ENCODE data around the gene FREY1.

FREY1 gene

DNA sequence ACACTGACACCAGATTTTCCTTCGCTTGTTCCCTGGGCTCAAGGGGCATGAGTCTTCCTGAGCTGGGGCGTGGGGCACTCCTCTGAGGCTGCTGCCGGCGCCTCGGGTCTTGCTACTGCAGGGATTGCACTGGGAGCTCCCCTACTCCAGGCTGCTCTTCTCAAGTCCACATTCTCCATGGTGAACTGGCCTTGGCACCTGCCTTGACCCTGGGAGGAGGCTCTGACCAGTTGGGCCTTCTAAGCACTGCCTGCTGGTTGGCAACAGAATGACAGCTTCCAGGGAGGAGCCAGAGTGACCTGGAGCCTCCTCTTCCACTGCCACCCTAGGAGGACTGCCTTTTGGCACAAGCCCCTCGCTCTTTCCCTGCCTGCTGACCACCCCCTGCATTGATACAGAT is 9.5 kb downstream of the FREY1 start:
- Histone ChIP-seq H3K9me3 (ENCODE audit: low read depth, low read length) (no peaks in the 10 kb centered on the region), H3K27ac (no peak overlapping the region), H3K4me3 (no peak overlapping the region), H3K36me3 (ENCODE audit: insufficient read depth, low read length) (no peaks in the 10 kb centered on the region), H3K9ac (ENCODE audit: insufficient read length) (no peak overlapping the region)
- TF ChIP-seq POLR2AphosphoS5 (IDR thresholded peaks at IDR 0.05; ENCODE audit: borderline replicate concordance, low read depth, low read length) (no peak), EZH2 (IDR thresholded peaks at IDR 0.05) (no peak), FOXP2 (optimal IDR thresholded peaks at IDR 0.05; ENCODE audit: control extremely low read depth, extremely low read length, insufficient read depth) (no peak)
- no peak for DNase-seq (ENCODE audit: low read depth, low spot score)

DNA sequence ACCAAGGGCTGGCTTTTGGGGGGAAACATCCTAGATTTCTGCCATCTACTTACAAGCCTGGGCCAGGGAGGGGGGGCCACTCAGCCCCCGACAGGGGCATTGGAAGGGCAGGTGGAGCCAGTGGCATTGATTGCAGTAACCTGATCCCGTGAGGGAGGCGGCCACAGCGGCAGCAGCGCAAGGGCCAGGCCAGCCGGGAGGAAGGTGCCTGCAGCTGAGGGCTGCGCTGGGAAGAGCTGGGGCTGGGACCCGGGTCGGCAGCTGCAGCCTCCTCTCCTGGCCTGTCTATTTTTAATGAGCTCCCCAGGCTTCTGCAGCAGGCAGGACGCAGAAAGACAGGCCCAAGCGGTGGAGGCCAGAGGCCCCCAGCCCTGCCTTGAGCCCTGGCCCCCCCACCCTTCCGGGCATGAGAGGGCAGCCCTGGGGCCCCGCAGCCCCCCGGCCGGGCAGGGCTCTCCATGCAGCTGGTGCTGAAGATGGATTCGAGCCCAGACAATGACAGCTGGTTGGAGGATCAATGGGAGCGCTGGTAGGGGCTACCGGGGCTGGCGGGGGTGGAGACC is 10.6 kb downstream of the FREY1 start:
- DNase-seq (ENCODE audit: low read depth, low spot score), result no peak
- H3K4me3 ChIP-seq, result no peak overlapping the region
- no peak overlapping the region for H3K9ac ChIP-seq (ENCODE audit: insufficient read length)
- no peak overlapping the region for H3K27ac ChIP-seq
- H3K36me3 ChIP-seq (ENCODE audit: insufficient read depth, low read length), result no peaks in the 10 kb centered on the region
- TF ChIP-seq EZH2 (IDR thresholded peaks at IDR 0.05), result no peak
- no peak for TF ChIP-seq FOXP2 (optimal IDR thresholded peaks at IDR 0.05; ENCODE audit: control extremely low read depth, extremely low read length, insufficient read depth)
- no peak for TF ChIP-seq POLR2AphosphoS5 (IDR thresholded peaks at IDR 0.05; ENCODE audit: borderline replicate concordance, low read depth, low read length)
- no peaks in the 10 kb centered on the region for H3K9me3 ChIP-seq (ENCODE audit: low read depth, low read length)

DNA sequence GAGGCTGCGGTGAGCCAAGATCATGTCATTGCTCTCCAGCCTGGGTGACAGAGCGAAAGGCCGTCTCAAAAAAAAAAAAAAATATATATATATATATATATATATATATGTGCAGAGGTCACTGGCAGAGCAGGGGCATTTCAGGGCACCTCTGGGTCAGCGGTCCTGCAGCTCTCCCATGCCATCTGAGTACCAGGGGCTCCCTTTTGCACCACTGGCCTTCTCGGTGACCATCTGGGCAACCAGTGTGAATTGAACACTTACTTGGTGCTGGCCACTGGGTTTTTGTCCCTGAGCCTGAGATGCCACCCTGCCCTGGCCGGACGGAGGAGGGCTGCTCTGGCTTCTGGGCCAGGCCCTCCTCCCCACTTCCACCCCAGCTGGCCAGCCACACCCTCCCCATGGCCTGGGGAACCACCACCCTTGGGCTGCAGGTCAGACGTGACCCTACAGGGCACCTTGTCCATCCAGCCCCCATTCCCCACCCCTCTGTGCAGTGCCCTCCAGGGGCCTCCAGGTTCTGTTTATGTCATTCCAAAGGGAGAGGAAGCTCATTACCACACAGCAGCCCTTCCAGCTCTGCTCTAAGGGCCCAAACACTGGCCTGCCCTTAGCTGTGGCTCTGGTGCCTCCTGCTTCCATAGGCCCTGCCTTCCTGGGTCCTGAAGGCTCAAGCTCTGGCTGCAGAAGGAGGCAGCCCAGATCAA is 11.4 kb downstream of the FREY1 start:
- TF ChIP-seq EZH2 (IDR thresholded peaks at IDR 0.05) (no peak), POLR2AphosphoS5 (IDR thresholded peaks at IDR 0.05; ENCODE audit: borderline replicate concordance, low read depth, low read length) (no peak), FOXP2 (optimal IDR thresholded peaks at IDR 0.05; ENCODE audit: control extremely low read depth, extremely low read length, insufficient read depth) (no peak)
- no peak overlapping the region for H3K9ac ChIP-seq (ENCODE audit: insufficient read length)
- no peaks in the 10 kb centered on the region for H3K9me3 ChIP-seq (ENCODE audit: low read depth, low read length)
- H3K36me3 ChIP-seq (ENCODE audit: insufficient read depth, low read length), result no peaks in the 10 kb centered on the region
- DNase-seq (ENCODE audit: low read depth, low spot score), result no peak
- H3K4me3 ChIP-seq, result no peak overlapping the region
- no peak overlapping the region for H3K27ac ChIP-seq

DNA sequence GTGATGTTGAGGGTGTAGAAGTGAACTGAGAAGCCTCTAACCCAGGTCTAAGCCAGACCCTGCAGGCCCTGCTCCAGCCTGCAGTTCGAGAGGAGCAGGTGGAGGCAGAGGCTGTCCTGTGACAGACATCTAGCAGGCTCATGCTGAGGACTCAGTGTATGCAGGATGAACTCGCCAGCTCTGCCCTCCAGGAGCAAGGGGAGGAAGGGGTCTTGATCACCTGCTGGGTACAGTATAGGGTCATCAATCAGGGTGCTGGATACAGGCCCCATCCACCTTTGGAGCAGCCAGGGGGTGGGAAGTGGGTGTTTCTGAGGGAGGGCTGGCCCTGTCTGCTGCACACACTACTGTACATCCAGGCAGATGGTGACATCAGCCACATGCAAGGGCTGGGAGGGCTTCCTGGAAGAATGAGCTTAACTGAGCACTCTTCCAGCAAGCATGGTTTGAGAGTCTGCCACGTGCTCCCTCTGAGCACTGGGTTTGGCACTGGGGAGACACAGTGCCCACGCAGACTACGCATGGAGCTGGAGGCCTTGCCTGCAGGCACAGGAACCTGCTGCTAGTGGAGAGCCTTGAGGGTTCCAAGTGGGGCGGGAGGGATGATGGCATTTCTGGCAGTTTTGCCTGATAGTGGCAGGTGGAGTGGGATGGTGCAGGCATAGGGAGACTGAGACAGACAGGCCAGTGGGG is 12.4 kb downstream of the FREY1 start:
- no peak overlapping the region for H3K27ac ChIP-seq
- no peaks in the 10 kb centered on the region for H3K9me3 ChIP-seq (ENCODE audit: low read depth, low read length)
- no peak for DNase-seq (ENCODE audit: low read depth, low spot score)
- no peaks in the 10 kb centered on the region for H3K36me3 ChIP-seq (ENCODE audit: insufficient read depth, low read length)
- H3K9ac ChIP-seq (ENCODE audit: insufficient read length), result no peak overlapping the region
- no peak overlapping the region for H3K4me3 ChIP-seq
- no peak for TF ChIP-seq EZH2 (IDR thresholded peaks at IDR 0.05)
- no peak for TF ChIP-seq POLR2AphosphoS5 (IDR thresholded peaks at IDR 0.05; ENCODE audit: borderline replicate concordance, low read depth, low read length)
- no peak for TF ChIP-seq FOXP2 (optimal IDR thresholded peaks at IDR 0.05; ENCODE audit: control extremely low read depth, extremely low read length, insufficient read depth)

DNA sequence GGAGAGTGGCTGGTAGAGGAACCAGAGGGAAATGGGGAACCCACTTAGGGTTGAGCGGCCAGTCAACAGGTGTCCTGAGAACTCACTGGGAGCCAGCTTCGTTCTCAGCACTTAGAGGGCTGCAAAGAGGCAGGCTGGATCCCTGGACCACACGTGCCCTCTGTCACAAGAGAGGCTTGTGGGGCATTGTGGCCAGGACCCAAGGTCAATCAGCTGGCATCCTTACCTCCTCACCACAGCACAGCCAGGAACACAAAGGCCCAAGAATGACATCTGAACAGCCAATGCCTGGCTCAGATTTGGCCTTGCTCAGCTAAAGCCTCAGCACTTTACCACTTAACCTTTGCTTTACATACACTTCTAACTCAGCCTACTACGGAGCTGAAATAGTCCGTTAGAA is 14.2 kb downstream of the FREY1 start:
- Histone ChIP-seq H3K27ac (no peak overlapping the region), H3K9ac (ENCODE audit: insufficient read length) (no peak overlapping the region), H3K4me3 (no peak overlapping the region), H3K9me3 (ENCODE audit: low read depth, low read length) (no peaks in the 10 kb centered on the region), H3K36me3 (ENCODE audit: insufficient read depth, low read length) (no peaks in the 10 kb centered on the region)
- DNase-seq (ENCODE audit: low read depth, low spot score), result no peak
- TF ChIP-seq POLR2AphosphoS5 (IDR thresholded peaks at IDR 0.05; ENCODE audit: borderline replicate concordance, low read depth, low read length) (no peak), FOXP2 (optimal IDR thresholded peaks at IDR 0.05; ENCODE audit: control extremely low read depth, extremely low read length, insufficient read depth) (no peak), EZH2 (IDR thresholded peaks at IDR 0.05) (no peak)

DNA sequence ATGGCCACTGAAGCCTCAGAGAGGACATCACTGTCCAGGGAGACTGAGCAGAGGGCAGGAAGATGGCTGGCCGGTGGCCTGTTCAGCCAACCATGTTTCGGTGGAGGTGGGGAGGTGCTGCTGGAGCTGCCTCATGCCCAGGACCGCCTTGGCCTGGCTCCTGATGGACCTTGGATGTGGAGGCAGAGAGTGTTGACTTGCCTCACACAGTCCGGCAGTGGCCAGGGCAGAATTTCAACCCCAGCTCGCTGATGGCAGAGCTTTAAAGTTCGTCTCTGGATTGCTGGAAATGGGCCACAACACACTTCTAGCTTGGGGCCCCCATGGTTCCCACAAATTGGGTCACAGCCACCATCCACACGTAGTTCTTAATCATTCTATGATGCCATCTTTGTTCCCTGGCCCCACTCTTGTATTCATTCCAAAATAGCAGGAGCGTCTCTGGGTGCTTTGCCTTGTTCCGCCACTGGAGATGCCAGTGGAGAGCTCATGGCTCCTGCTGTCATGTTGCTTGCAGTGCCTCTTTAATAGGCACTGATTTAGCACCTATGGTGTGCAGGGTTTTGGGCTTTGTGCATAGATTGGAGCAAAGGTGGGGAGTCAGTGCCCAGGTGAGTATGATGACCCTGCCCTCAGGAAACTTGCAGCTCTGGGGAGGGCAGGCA is 16.1 kb downstream of the FREY1 start:
- Histone ChIP-seq H3K36me3 (ENCODE audit: insufficient read depth, low read length) (no peaks in the 10 kb centered on the region), H3K9me3 (ENCODE audit: low read depth, low read length) (no peaks in the 10 kb centered on the region), H3K27ac (no peak overlapping the region), H3K9ac (ENCODE audit: insufficient read length) (no peak overlapping the region), H3K4me3 (no peak overlapping the region)
- DNase-seq (ENCODE audit: low read depth, low spot score), result no peak
- no peak for TF ChIP-seq FOXP2 (optimal IDR thresholded peaks at IDR 0.05; ENCODE audit: control extremely low read depth, extremely low read length, insufficient read depth)
- no peak for TF ChIP-seq EZH2 (IDR thresholded peaks at IDR 0.05)

DNA sequence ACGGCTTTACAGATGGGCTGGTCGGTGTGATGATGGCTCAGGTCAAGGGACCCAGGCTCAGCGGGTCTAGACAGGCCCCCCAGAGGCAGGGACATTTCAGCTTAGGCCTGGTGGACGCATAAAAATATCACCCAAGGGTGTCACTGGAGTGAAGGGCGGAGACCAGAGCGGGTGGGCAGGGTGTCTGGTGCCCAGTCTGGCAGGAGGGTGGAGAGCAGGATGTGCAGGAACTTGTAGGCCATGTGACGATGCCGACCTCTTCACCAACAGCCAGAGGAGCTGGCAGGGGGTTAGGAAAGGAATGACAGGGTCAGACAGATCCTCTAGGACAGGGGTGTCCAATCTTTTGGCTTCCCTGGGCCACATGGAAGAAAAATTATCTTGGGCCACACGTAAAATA is 17.1 kb downstream of the FREY1 start:
- H3K27ac ChIP-seq, result no peak overlapping the region
- H3K9ac ChIP-seq (ENCODE audit: insufficient read length), result no peak overlapping the region
- H3K36me3 ChIP-seq (ENCODE audit: insufficient read depth, low read length), result no peaks in the 10 kb centered on the region
- TF ChIP-seq EZH2 (IDR thresholded peaks at IDR 0.05) (no peak), FOXP2 (optimal IDR thresholded peaks at IDR 0.05; ENCODE audit: control extremely low read depth, extremely low read length, insufficient read depth) (no peak), POLR2AphosphoS5 (IDR thresholded peaks at IDR 0.05; ENCODE audit: borderline replicate concordance, low read depth, low read length) (no peak)
- no peak for DNase-seq (ENCODE audit: low read depth, low spot score)
- H3K9me3 ChIP-seq (ENCODE audit: low read depth, low read length), result no peaks in the 10 kb centered on the region
- no peak overlapping the region for H3K4me3 ChIP-seq

DNA sequence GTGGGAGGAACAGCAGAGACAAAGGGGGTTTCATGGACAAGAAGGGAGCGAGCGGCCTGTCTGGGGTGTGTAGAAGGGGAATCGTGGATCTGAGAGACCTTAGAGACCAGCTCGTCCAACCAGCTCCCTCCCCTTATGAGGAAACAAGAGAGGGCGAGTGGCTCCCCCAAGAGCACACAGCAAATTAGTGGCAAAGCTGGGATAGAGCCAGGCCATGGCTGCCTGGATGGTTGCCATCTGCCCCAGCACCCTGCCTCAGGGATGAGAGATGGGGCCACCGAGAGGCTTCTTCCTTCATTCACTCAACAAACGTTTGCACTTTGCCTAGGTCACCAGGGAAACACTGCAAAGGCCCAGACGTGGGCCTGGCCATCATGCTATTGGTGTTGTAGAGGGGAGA is 17.5 kb downstream of the FREY1 start:
- no peak overlapping the region for H3K4me3 ChIP-seq
- no peaks in the 10 kb centered on the region for H3K9me3 ChIP-seq (ENCODE audit: low read depth, low read length)
- H3K27ac ChIP-seq, result no peak overlapping the region
- H3K36me3 ChIP-seq (ENCODE audit: insufficient read depth, low read length), result no peaks in the 10 kb centered on the region
- TF ChIP-seq POLR2AphosphoS5 (IDR thresholded peaks at IDR 0.05; ENCODE audit: borderline replicate concordance, low read depth, low read length) (no peak), FOXP2 (optimal IDR thresholded peaks at IDR 0.05; ENCODE audit: control extremely low read depth, extremely low read length, insufficient read depth) (no peak), EZH2 (IDR thresholded peaks at IDR 0.05) (no peak)
- no peak for DNase-seq (ENCODE audit: low read depth, low spot score)
- H3K9ac ChIP-seq (ENCODE audit: insufficient read length), result no peak overlapping the region

Measured in SK-N-MC (cell line).